MM.1S (cell line): ENCODE results near the gene NOL4L.

Source experiments
- DNase-seq: peaks from one replicate; pipeline ENCODE4 v3.0.0-alpha.2; 2015
- H2AFZ ChIP-seq: fragments of 300-600 bp; sonication (generic); 2 replicates; pipeline ENCODE4 v1.6.0; 2016; ENCODE audit warnings: antibody characterized with exemption, low read length
- H3F3A ChIP-seq: fragments of 300-600 bp; sonication (generic); 2 replicates; pipeline ENCODE4 v1.6.1; 2016; ENCODE audit warnings: mild to moderate bottlenecking, antibody characterized with exemption, low read length, moderate library complexity, mixed read lengths; ENCODE audit not compliant: insufficient read depth
- H3K27ac ChIP-seq: fragments of 300-600 bp; sonication (generic); 2 replicates; pipeline ENCODE4 v1.5.1; 2016; ENCODE audit warnings: mild to moderate bottlenecking, low read length
- H3K27me3 ChIP-seq: fragments of 300-600 bp; sonication (generic); replicated peaks from 2 replicates; pipeline ENCODE4 v1.6.0; 2016; ENCODE audit warnings: low read length; ENCODE audit not compliant: insufficient read depth
- H3K36me3 ChIP-seq: fragments of 300-600 bp; sonication (generic); replicated peaks from 2 replicates; pipeline ENCODE4 v1.6.1; 2016; ENCODE audit warnings: mild to moderate bottlenecking, low read length, mixed read lengths; ENCODE audit not compliant: insufficient read depth
- H3K4me1 ChIP-seq: fragments of 300-600 bp; sonication (generic); 2 replicates; pipeline ENCODE4 v1.6.1; 2016; ENCODE audit warnings: low read length, mixed read lengths
- H3K4me2 ChIP-seq: fragments of 300-600 bp; sonication (generic); 2 replicates; pipeline ENCODE4 v1.6.0; 2016; ENCODE audit warnings: low read depth, low read length
- H3K4me3 ChIP-seq: fragments of 300-600 bp; sonication (generic); 2 replicates; pipeline ENCODE4 v1.5.1; 2016; ENCODE audit warnings: low read length, mixed read lengths
- H3K79me2 ChIP-seq: fragments of 300-600 bp; sonication (generic); 2 replicates; pipeline ENCODE4 v1.6.1; 2016; ENCODE audit warnings: mixed run types, low read length, mixed read lengths
- H3K9ac ChIP-seq: fragments of 300-600 bp; sonication (generic); 2 replicates; pipeline ENCODE4 v1.6.1; 2016; ENCODE audit warnings: low read length, mixed read lengths
- H3K9me2 ChIP-seq: fragments of 300-600 bp; sonication (generic); replicated peaks from 2 replicates; pipeline ENCODE4 v1.6.1; 2016; ENCODE audit warnings: mild to moderate bottlenecking, low read length, mixed read lengths; ENCODE audit not compliant: insufficient read depth
- H3K9me3 ChIP-seq: fragments of 300-600 bp; sonication (generic); replicated peaks from 2 replicates; pipeline ENCODE4 v1.6.1; 2016; ENCODE audit warnings: mild to moderate bottlenecking, low read length, mixed read lengths; ENCODE audit not compliant: insufficient read depth
- H4K20me1 ChIP-seq: fragments of 300-600 bp; sonication (generic); 2 replicates; pipeline ENCODE4 v1.6.1; 2016; ENCODE audit warnings: mild to moderate bottlenecking, low read length, moderate library complexity, mixed read lengths; ENCODE audit not compliant: insufficient read depth
- EZH2 ChIP-seq: fragments of 300-600 bp; sonication (generic); optimal IDR thresholded peaks from 2 replicates; pipeline ENCODE3; 2017; ENCODE audit warnings: low read depth, mild to moderate bottlenecking, antibody characterized with exemption, low read length, mixed read lengths
- EZH2phosphoT487 ChIP-seq: fragments of 300-600 bp; sonication (generic); IDR thresholded peaks from 2 replicates; pipeline ENCODE4 v1.6.1; 2018; ENCODE audit warnings: antibody characterized with exemption, low read length
- TF ChIP-seq, protein P1 (sequence below): fragments of 300-600 bp; sonication (generic); IDR thresholded peaks from 2 replicates; pipeline ENCODE4 v1.5.1; 2016; ENCODE audit warnings: antibody characterized with exemption, low read length, mixed read lengths

NOL4L gene

DNA sequence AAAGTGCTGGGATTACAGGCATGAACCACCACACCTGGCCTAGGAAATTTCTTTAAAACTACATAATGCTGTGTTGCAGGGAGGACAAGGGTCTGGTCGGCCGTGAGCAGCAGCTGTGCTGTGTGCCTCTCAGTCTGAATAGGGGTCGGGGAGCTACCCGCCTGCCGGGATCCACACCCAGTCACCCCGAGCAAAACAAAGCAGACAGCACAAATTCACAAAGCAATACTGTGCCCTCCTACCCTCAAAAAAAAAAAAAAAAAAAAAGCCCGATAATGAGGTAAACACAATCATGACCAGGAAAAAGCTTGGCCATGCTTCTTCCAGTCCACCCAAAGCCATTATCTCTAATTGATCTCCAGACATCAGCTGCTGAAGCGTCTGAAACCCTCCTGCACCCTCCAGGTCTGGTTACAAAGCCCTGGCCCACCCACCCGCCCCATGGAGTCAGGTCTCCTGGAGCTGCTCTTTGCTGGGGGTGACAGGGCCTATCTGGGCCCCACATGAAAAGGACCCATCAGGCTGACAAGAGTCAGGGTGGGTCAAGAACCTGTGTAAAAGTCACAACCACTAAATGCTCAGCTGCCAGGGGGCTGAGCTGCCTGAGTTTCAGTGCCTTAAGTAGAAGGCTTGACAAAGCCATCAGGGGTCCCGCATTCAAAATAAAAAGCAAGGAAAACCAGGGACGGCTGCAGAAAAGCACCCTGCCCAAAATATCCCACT, 88.2 kb downstream of the NOL4L start:
- H3F3A ChIP-seq = no peaks in the 10 kb centered on the region
- H3K9me3 ChIP-seq = no peaks in the 10 kb centered on the region
- H4K20me1 ChIP-seq = no peaks in the 10 kb centered on the region
- H2AFZ ChIP-seq = peak overlapping the region; percentile 65
- no peak overlapping the region; the same call in 1 of the 2 replicates for H3K9ac ChIP-seq
- H3K27ac ChIP-seq = no peak overlapping the region
- no peak overlapping the region for H3K4me3 ChIP-seq
- peaks cover 11% of the 10 kb centered on the region; the same call in 1 of the 2 replicates for H3K4me1 ChIP-seq
- H3K9me2 ChIP-seq = no peaks in the 10 kb centered on the region
- TF ChIP-seq EZH2 (no peak), EZH2phosphoT487 (no peak)
- TF ChIP-seq, protein P1, sequence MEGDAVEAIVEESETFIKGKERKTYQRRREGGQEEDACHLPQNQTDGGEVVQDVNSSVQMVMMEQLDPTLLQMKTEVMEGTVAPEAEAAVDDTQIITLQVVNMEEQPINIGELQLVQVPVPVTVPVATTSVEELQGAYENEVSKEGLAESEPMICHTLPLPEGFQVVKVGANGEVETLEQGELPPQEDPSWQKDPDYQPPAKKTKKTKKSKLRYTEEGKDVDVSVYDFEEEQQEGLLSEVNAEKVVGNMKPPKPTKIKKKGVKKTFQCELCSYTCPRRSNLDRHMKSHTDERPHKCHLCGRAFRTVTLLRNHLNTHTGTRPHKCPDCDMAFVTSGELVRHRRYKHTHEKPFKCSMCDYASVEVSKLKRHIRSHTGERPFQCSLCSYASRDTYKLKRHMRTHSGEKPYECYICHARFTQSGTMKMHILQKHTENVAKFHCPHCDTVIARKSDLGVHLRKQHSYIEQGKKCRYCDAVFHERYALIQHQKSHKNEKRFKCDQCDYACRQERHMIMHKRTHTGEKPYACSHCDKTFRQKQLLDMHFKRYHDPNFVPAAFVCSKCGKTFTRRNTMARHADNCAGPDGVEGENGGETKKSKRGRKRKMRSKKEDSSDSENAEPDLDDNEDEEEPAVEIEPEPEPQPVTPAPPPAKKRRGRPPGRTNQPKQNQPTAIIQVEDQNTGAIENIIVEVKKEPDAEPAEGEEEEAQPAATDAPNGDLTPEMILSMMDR = no peak
- no peaks in the 10 kb centered on the region for H3K36me3 ChIP-seq
- DNase-seq = no peak
- no peaks in the 10 kb centered on the region for H3K79me2 ChIP-seq
- H3K4me2 ChIP-seq = peak overlapping the region; percentile 16; the same call in 1 of the 2 replicates
- no peaks in the 10 kb centered on the region for H3K27me3 ChIP-seq

DNA sequence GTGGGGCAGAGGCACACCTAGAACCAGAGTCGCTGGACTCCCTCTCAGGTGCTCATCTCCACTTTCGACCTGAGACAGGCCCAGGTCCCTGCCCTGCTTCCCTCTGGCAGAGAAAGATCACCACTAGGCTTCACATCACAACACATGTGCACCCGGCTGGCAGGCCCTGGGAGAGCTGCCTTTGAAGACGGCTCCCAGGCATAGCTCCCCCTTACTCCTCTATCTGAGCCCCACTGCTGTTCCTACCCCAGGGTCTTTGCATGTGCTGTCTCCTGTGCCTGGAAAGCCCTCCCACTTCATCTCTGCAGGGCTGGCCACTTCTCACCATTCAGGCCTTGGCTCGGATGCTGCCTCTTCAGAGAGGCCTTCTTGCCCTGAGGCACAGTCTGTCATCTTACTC, 89.2 kb downstream of the NOL4L start:
- H3K4me3 ChIP-seq = no peak overlapping the region
- H3K9me3 ChIP-seq = no peaks in the 10 kb centered on the region
- H3K36me3 ChIP-seq = no peaks in the 10 kb centered on the region
- no peaks in the 10 kb centered on the region for H3K27me3 ChIP-seq
- no peak overlapping the region for H3K27ac ChIP-seq
- DNase-seq = no peak
- TF ChIP-seq, protein P1 = no peak
- no peaks in the 10 kb centered on the region for H4K20me1 ChIP-seq
- no peaks in the 10 kb centered on the region for H3K79me2 ChIP-seq
- no peak overlapping the region for H2AFZ ChIP-seq
- no peak overlapping the region for H3K4me2 ChIP-seq
- H3K9ac ChIP-seq = no peak overlapping the region
- no peaks in the 10 kb centered on the region for H3K9me2 ChIP-seq
- no peaks in the 10 kb centered on the region for H3F3A ChIP-seq
- H3K4me1 ChIP-seq = peaks cover 11% of the 10 kb centered on the region; the same call in 1 of the 2 replicates

DNA sequence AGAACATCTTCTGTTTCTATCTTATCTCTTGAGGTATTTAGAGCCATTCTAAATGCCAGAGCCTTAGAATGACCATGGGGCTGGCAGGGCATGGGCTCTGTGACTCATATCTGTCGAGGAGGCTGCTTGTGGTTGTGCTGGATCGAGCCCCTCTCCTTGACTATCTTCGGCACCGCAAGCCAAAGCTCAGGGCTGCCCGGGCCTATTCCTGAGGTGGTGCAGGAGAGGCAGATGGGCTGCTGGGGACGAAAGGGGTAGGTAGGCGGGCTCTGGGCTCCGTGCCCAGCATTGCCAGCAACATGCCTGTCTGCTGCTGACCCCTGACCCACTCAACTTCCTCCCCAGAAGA, 89.9 kb downstream of the NOL4L start:
- Histone ChIP-seq H3K4me2 (no peak overlapping the region), H3K4me1 (peaks cover 11% of the 10 kb centered on the region; the same call in 1 of the 2 replicates), H3K27me3 (no peaks in the 10 kb centered on the region), H3K27ac (no peak overlapping the region), H3F3A (no peaks in the 10 kb centered on the region), H3K9me2 (no peaks in the 10 kb centered on the region), H3K79me2 (no peaks in the 10 kb centered on the region), H3K9ac (no peak overlapping the region), H3K9me3 (no peaks in the 10 kb centered on the region), H3K4me3 (no peak overlapping the region), H3K36me3 (no peaks in the 10 kb centered on the region), H4K20me1 (no peaks in the 10 kb centered on the region), H2AFZ (no peak overlapping the region)
- DNase-seq = no peak
- TF ChIP-seq EZH2phosphoT487 (no peak), EZH2 (no peak)
- TF ChIP-seq, protein P1 = no peak
